Stimulated activated naive CD8-positive, alpha-beta T cell treated with anti-CD3 and anti-CD28 coated beads, Interleukin-15, Interleukin-2, amounts not matched to agents 100 ng/mL and 50 ng/mL, for 24 hours (primary cell): Measurements from ENCODE around the gene ZBTB21.

Source experiments
- H3K27ac Mint-ChIP-seq: one replicate; pipeline ENCODE4 v1.8.0; 2021; ENCODE audit warnings: mild to moderate bottlenecking, mixed read lengths
- H3K27me3 Mint-ChIP-seq: one replicate; pipeline ENCODE4 v1.8.0; 2021; ENCODE audit warnings: mixed read lengths
- H3K36me3 Mint-ChIP-seq: one replicate; pipeline ENCODE4 v1.8.0; 2021; ENCODE audit warnings: low read depth, mixed read lengths
- H3K4me1 Mint-ChIP-seq: one replicate; pipeline ENCODE4 v1.8.0; 2021; ENCODE audit warnings: low read depth, mixed read lengths
- H3K4me3 Mint-ChIP-seq: one replicate; pipeline ENCODE4 v1.8.0; 2021; ENCODE audit warnings: mild to moderate bottlenecking, mixed read lengths
- H3K9me3 Mint-ChIP-seq: one replicate; pipeline ENCODE4 v1.8.0; 2021; ENCODE audit warnings: mixed read lengths

ZBTB21 gene

DNA sequence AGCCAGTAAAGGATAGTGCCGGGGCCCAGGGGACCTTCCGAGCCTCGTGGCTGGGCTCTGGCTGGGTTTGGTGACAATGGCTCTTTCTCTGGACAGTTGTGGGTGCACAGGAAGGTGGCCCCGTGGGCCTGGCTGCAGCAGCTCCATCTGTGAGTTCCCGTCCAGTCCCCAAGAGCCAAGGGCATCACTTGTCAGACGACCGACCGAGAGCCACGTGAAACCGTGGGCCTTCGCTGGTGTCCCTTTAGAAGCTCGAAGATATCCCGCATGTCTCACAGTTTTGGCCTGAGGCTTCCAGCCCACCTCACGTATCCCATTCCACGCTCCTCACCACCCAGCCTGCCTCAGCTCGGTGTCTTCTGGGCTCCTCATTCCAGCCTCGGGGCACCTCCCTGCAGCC is 33.8 kb upstream of the ZBTB21 start:
- Mint-ChIP-seq H3K27me3 (no peaks in the 10 kb centered on the region), H3K4me3 (no peak overlapping the region), H3K9me3 (no peaks in the 10 kb centered on the region), H3K36me3 (no peaks in the 10 kb centered on the region), H3K4me1 (no peaks in the 10 kb centered on the region), H3K27ac (no peak overlapping the region)

DNA sequence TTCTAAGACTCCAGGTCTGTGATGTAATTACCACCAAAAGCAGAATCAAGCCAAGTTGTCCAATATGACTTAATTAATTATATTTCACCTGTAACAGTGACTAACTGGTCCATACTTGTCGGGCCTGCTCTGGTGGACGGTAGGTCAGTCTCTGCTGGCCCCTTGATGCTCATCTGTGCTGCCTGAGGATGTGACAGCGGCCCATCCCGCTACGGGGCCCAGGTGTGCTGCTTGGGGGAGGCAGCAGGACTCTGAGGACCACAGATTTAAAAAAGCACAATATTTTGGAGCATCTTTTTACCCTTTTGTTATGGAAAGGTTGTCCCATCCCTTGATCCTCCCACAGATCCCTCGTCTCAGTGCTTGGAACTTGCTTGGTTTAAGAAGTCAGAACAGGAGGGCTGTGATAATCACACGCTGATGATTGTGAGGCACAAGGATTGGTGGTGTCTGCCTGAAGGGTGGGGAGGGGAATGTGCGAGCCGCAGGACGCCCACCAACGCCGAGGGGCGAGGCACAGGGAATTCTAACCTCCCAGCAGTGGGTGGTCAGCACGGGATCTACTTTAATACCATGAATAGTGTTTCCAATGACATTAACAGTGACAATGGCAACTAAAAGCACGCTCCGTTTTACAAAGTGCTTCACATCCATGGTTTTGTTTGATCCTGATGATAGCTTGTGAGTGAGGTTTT is 33.2 kb upstream of the ZBTB21 start:
- H3K4me1 Mint-ChIP-seq: no peaks in the 10 kb centered on the region
- H3K9me3 Mint-ChIP-seq: no peaks in the 10 kb centered on the region
- H3K27ac Mint-ChIP-seq: no peak overlapping the region
- no peaks in the 10 kb centered on the region for H3K27me3 Mint-ChIP-seq
- no peak overlapping the region for H3K4me3 Mint-ChIP-seq
- no peaks in the 10 kb centered on the region for H3K36me3 Mint-ChIP-seq

- Mint-ChIP-seq H3K27me3 (no peaks in the 10 kb centered on the region), H3K9me3 (no peaks in the 10 kb centered on the region), H3K36me3 (no peaks in the 10 kb centered on the region), H3K4me1 (no peaks in the 10 kb centered on the region), H3K27ac (no peak overlapping the region), H3K4me3 (no peak overlapping the region)
Observed at GRCh38 chr21:42042651-42043050, 32.5 kb upstream of the ZBTB21 start.

DNA sequence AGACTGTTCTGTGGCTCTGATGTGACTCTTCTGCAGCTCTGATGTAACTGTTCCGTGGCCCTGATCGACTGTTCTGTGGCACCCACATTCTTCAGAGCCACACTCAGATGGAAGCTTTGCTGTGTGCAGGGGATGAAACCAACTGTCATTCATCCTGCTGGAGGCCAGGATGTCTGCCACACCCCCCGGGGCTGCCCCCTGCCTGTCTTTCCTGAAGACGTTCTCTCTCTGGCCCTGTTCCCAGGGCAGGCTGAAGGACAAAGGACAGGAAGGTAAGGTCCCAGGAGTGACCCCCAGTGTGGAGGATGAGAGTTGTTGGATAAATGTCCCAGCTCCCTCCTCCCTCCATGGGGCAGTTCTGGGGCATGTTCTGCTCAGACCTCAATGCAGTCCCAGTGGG is 31.6 kb upstream of the ZBTB21 start:
- Mint-ChIP-seq H3K27ac (no peak overlapping the region), H3K27me3 (no peaks in the 10 kb centered on the region), H3K4me3 (no peak overlapping the region), H3K4me1 (no peaks in the 10 kb centered on the region), H3K36me3 (no peaks in the 10 kb centered on the region), H3K9me3 (no peaks in the 10 kb centered on the region)

- Mint-ChIP-seq H3K27me3 (no peaks in the 10 kb centered on the region), H3K9me3 (no peaks in the 10 kb centered on the region), H3K36me3 (no peaks in the 10 kb centered on the region), H3K4me1 (no peaks in the 10 kb centered on the region), H3K27ac (no peak overlapping the region), H3K4me3 (no peak overlapping the region)
Observed at GRCh38 chr21:42041246-42041645, 31.1 kb upstream of the ZBTB21 start.

DNA sequence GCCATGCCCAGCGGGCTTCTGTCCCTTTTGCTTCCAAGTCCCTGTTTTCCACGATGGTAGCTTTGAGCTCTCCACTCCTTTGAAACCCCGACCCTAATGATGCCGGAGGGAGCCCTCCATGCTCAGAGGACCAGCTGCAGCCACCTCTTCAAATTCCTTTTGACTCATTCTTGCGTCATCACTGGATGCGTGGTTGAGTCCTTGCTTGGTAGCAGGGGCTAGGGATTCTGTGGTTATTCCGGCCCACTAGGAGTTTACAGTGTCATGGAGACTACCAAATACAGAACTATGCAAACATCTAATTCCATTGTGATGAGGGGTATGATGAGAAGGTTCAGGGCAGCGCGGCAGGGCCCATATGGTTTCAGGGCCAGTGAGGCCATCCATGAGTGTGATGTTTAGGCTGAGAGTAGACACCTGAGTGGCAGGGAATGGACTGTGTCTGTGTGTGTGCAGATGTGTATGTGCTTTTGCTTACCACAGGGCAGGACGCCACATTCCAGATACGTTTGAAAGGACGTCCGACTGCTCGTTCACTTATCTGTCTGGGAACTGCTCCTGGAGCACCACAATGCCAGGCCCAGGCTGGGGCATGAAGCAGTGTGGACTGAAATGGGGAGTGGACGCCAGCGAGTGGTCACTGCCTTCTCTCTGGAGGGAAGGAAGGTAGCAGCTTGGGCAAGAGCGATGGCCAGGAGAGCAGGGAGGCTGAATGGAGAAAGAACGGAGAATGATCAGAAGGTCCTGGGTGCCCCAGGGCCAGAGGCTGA is 30.4 kb upstream of the ZBTB21 start:
- Mint-ChIP-seq H3K9me3 (no peaks in the 10 kb centered on the region), H3K4me1 (no peaks in the 10 kb centered on the region), H3K36me3 (no peaks in the 10 kb centered on the region), H3K27me3 (no peaks in the 10 kb centered on the region), H3K27ac (no peak overlapping the region), H3K4me3 (no peak overlapping the region)

DNA sequence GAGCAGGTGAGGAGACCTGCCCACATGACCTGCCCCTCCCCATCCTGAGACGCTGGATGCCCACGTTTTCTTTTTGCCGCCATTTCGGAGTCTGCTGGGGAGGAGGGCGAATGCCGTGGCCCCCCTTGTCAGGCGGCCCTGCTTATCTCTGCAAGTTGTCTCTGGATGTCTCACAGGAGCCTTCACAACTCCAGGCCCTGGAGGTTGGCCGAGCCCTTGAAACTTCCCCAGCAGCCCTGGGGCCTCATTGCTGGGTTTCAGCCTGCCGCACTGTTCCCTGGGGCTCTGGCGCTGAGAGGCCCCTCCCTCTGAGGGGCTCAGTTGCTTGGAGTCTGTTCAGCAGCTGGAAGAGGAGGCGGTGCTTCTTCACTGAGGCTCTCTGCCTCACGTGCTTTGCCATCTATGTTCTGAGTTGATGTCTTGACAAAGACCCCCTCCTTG is 29.8 kb upstream of the ZBTB21 start:
- Mint-ChIP-seq H3K36me3 (no peaks in the 10 kb centered on the region), H3K27me3 (no peaks in the 10 kb centered on the region), H3K27ac (no peak overlapping the region), H3K4me1 (no peaks in the 10 kb centered on the region), H3K9me3 (no peaks in the 10 kb centered on the region), H3K4me3 (no peak overlapping the region)

DNA sequence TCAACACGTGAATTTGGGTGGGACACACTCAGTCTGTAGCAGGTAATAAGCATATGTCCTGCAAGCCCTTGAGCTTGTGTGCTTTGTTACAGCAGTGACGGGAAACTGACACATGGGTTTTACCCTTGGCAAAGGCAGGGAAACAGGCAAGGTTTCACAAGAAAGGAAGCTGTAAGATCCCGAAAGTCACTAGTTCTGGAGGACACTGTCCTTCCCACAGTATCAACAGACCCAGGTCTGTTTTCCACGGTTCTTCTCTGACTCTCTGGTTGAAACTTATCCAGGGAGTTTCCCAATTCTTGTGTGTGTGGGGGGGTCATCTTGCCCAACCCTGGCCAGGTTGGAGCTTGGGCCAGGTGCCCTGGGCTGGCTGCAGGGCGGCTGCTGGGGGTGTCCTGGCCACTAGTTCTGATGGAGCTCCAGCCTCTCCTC is 29.3 kb upstream of the ZBTB21 start:
- Mint-ChIP-seq H3K27me3 (no peaks in the 10 kb centered on the region), H3K9me3 (no peaks in the 10 kb centered on the region), H3K36me3 (no peaks in the 10 kb centered on the region), H3K4me1 (no peaks in the 10 kb centered on the region), H3K4me3 (no peak overlapping the region), H3K27ac (no peak overlapping the region)

GRCh38 chr21:42038826-42039425 is 28.8 kb upstream of the ZBTB21 start:
- no peak overlapping the region for H3K27ac Mint-ChIP-seq
- H3K36me3 Mint-ChIP-seq: no peaks in the 10 kb centered on the region
- H3K4me3 Mint-ChIP-seq: no peak overlapping the region

GRCh38 chr21:42038393-42038792 is 28.2 kb upstream of the ZBTB21 start:
- Mint-ChIP-seq H3K9me3 (no peaks in the 10 kb centered on the region), H3K4me1 (no peaks in the 10 kb centered on the region), H3K4me3 (no peak overlapping the region), H3K36me3 (no peaks in the 10 kb centered on the region), H3K27me3 (no peaks in the 10 kb centered on the region), H3K27ac (no peak overlapping the region)

More at GRCh38 chr21:42038826-42039425, 28.8 kb upstream of the ZBTB21 start:
- H3K4me1 Mint-ChIP-seq: no peaks in the 10 kb centered on the region
- H3K27me3 Mint-ChIP-seq: no peaks in the 10 kb centered on the region
- H3K9me3 Mint-ChIP-seq: no peaks in the 10 kb centered on the region

DNA sequence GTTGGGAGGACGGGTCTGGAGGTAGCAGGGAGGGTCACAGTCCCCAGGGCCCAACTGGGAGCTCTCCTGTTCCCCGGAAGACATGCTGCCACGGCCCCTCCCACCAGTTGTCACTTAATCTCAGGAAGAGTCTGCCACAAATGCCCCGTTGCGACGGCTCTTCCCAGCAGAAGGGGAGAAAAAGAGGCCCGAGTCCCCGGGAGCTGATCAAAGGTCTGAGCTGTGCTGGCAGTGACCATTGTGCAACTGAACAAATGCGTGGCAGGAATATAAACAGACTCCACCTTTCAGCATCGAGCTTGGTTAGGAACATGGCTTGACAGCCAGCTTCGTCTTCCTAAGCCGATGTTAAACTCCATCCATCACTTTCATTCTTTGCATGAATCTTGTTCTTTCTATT is 27.8 kb upstream of the ZBTB21 start:
- no peaks in the 10 kb centered on the region for H3K27me3 Mint-ChIP-seq
- H3K36me3 Mint-ChIP-seq: no peaks in the 10 kb centered on the region
- H3K9me3 Mint-ChIP-seq: no peaks in the 10 kb centered on the region
- H3K4me3 Mint-ChIP-seq: no peak overlapping the region
- no peaks in the 10 kb centered on the region for H3K4me1 Mint-ChIP-seq
- H3K27ac Mint-ChIP-seq: no peak overlapping the region

- H3K27me3 Mint-ChIP-seq: no peaks in the 10 kb centered on the region
- H3K9me3 Mint-ChIP-seq: no peaks in the 10 kb centered on the region
- no peak overlapping the region for H3K4me3 Mint-ChIP-seq
- H3K27ac Mint-ChIP-seq: no peak overlapping the region
- no peaks in the 10 kb centered on the region for H3K4me1 Mint-ChIP-seq
- no peaks in the 10 kb centered on the region for H3K36me3 Mint-ChIP-seq
Observed at GRCh38 chr21:42037516-42037915, 27.4 kb upstream of the ZBTB21 start.

DNA sequence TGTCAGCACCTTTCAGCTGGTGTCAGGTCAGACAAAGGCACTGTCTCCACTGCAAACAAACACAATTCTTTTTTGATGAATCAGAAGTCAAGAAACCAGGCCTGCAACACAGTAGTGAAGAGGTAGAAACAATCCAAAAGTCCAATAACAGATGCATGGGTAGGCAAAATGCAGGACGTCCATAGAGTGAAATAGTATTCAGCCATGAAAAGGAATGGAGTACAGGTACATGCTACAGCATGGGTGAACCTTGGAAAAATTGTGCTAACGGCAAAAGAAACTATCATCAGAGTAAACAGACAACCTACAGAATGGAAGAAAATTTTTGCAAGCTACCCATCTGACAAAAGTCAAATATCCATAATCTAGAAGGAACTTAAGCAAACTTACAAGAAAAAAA is 26.2 kb upstream of the ZBTB21 start:
- Mint-ChIP-seq H3K27ac (no peak overlapping the region), H3K4me1 (no peaks in the 10 kb centered on the region), H3K4me3 (no peak overlapping the region), H3K27me3 (no peaks in the 10 kb centered on the region), H3K9me3 (no peaks in the 10 kb centered on the region), H3K36me3 (no peaks in the 10 kb centered on the region)

- Mint-ChIP-seq H3K36me3 (no peaks in the 10 kb centered on the region), H3K27ac (no peak overlapping the region)
Observed at GRCh38 chr21:42032968-42033367, 22.8 kb upstream of the ZBTB21 start.

DNA sequence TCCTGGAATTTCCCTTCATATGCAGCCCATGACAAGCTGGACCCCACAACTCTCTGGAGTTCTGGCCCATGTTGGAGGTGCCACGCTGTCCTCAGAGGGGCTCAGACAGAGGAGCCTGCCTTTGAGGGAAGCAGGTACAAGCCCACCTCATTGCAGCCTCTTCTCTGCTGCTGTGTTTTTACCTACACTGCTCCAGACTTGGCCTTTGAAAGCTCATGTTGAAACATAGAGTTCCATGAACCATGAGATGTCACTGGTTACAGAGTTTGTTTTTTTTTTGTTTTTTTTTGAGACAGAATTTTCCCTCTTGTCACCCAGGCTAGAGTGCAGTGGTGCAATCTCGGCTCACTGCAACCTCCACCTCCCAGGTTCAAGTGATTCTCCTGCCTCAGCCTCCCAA is 22.1 kb upstream of the ZBTB21 start:
- H3K27me3 Mint-ChIP-seq: no peaks in the 10 kb centered on the region
- no peaks in the 10 kb centered on the region for H3K9me3 Mint-ChIP-seq
- no peaks in the 10 kb centered on the region for H3K4me1 Mint-ChIP-seq
- no peak overlapping the region for H3K27ac Mint-ChIP-seq
- H3K36me3 Mint-ChIP-seq: no peaks in the 10 kb centered on the region
- no peak overlapping the region for H3K4me3 Mint-ChIP-seq

More at GRCh38 chr21:42032968-42033367, 22.8 kb upstream of the ZBTB21 start:
- H3K4me3 Mint-ChIP-seq: no peak overlapping the region
- H3K27me3 Mint-ChIP-seq: no peaks in the 10 kb centered on the region
- H3K9me3 Mint-ChIP-seq: no peaks in the 10 kb centered on the region
- no peaks in the 10 kb centered on the region for H3K4me1 Mint-ChIP-seq
